Left ventricle myocardium superior (tissue), 1 donor: ENCODE measurements around the gene DUSP23. TPM values are rescaled to one million over a fixed set of nuclear protein-coding genes. Genes with fewer than 3 reads are reported as not detected.

Experiments
- ATAC-seq: fragments of 200-7000 bp; cut with Tn5 transposase; one replicate; pipeline ENCODE4 v1.9.1; 2020; ENCODE audit warnings: mild to moderate bottlenecking, moderate library complexity
- DNase-seq: peaks from one replicate; pipeline ENCODE4 v3.0.0-alpha.2; 2020
- intact Hi-C: fragments of 100-400 bp; cut with micrococcal nuclease; formaldehyde crosslinking; loops from one replicate; pipeline ENCODE4 v1.11.0; 2022
- total RNA-seq: library from RNA; stranded (reverse); fragmentation: NEBNext Ultra II Directional; extraction: Animal tissue kit (Norgen Biotek cat#: 25700); gene quantifications from one replicate; pipeline ENCODE4 v1.2.1, GENCODE V29; 2021
- donor health status: DM: no; HTN: yes; CAD: no; lungs with severe emphysema.

DUSP23 gene
- total RNA-seq, 1 donor from 2014 or later, result 18.7 TPM

GRCh38 chr1:159779403-159779851, 1.3 kb upstream of the DUSP23 start:
- intact Hi-C loops, result no loop called here
- ATAC-seq (no peak), DNase-seq (no peak)

- no peak for ATAC-seq
- intact Hi-C loops, result no loop called here
- DNase-seq, result no peak
Measured at GRCh38 chr1:159781992-159782391, 1.2 kb downstream of the DUSP23 start.

DNA sequence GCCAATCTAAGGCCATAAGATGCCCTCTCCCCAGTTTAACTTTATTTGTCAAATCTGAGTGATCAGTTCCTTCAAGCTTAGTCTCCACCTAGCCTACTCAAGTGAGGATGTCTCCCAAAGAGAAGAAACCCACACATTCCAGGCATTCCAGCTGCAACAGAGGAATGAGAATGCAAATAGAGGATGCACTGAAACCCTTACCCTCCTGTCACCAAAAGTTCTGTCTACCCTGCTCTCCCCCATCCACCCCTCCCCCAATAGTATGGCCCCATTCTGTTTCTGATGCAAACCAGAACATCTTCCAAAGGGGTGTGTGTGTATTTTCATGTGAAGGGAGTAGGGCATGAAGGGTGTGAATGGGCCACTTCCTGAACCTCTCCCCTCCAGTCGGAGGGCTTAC, 3.0 kb downstream of the DUSP23 start:
- DNase-seq (no peak), ATAC-seq (no peak)
- intact Hi-C loops, result no loop called here

DNA sequence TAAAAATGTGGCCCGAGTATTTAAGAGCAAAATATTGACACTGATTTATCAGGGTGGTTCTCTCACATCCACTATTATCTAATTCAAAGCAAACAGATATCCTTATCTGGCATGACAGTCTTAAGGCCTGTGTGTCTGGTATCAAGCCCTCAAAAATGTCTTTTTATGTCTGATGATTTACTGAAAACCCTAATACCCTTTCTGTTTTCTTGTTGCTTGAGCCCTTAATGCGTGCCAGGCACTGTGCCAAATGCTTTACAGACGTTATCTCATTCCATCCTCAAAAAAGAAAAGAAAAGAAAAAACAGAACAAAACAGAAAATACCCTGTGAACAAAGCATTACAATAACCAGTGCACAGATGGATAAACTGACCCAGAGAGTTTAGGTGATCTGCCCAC, 5.7 kb downstream of the DUSP23 start:
- ATAC-seq (no peak), DNase-seq (no peak)
- intact Hi-C loops, result no loop called here

DNA sequence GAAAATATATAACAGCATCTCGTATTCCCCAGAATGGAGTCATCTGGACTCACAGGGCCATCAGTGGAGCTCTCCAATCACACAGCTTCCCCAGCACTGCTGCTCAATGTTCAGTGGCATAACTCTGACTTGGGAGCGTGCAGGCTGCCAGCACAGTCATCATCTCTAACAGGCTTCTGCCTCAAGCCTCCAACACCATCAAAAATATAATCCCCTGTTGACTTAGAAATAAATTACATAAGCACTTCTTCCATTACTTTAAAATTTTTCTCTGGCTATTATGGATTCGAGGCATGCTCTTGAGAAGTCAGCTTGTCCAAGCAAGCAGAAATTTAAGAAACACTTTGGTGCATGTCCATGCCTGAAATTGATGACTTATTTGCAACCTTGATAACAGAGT, 6.2 kb downstream of the DUSP23 start:
- intact Hi-C loops, result no loop called here
- DNase-seq, result no peak
- no peak for ATAC-seq

GRCh38 chr1:159790237-159790917, 9.6 kb downstream of the DUSP23 start:
- DNase-seq (no peak), ATAC-seq (no peak)
- intact Hi-C loops, result no loop called here

DNA sequence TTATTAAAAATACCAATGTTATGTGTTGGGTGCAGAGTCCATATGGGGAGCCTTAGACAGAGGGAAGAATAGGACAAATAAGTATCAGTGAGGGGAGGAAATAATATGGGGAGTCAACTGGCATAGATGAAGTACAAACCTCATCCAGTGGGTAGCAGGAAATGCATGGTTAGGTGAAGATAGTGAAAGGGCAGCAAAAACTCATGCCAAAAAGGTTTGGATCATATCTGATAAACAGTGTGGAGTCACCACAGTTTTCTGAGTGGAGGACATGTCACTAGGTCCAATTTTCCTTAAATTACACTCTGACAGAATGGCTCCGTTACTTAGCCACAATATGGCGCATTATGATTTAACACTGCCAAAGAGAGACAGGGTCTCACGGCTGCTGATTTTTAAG, 10.3 kb downstream of the DUSP23 start:
- no peak for ATAC-seq
- intact Hi-C loops, result no loop called here

GRCh38 chr1:159791461-159791860, 10.7 kb downstream of the DUSP23 start:
- ATAC-seq (no peak), DNase-seq (no peak)
- intact Hi-C loops, result no loop called here

More for the DNA sequence above, 10.3 kb downstream of the DUSP23 start:
- DNase-seq, result no peak

GRCh38 chr1:159795534-159795933, 14.8 kb downstream of the DUSP23 start:
- DNase-seq (no peak), ATAC-seq (no peak)
- intact Hi-C loops, result loop anchor here (5.0 kb wide), 1 partner anchor 97 kb away; no protein-coding TSS in a partner anchor

DNA sequence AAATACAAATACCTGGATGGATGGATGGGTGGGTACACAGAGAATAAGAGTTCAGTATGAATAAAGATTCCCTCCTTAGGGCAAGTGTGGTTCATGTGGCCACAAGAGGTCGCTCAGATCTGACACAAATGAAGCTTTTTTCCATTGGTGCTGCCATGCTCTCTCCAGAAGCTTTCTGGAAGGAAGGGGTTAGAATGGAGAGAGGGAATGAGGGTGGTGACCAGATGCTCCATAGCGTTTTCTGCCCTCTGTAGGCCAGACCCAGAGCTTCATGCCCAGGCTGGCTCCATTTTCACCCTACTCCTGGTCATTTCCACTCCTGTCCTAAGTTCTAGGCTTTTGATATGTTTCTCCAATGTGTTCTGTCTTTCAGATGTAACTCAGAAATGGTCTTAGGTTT, 18.1 kb downstream of the DUSP23 start:
- intact Hi-C loops, result loop anchor here (5.0 kb wide), 1 partner anchor 93 kb away; no protein-coding TSS in a partner anchor
- peak; percentile 96 for ATAC-seq
- DNase-seq, result peak; percentile 51

GRCh38 chr1:159799446-159799985, 18.8 kb downstream of the DUSP23 start:
- intact Hi-C loops, result loop anchor here (5.0 kb wide), 1 partner anchor 93 kb away; no protein-coding TSS in a partner anchor
- DNase-seq (no peak), ATAC-seq (no peak)

DNA sequence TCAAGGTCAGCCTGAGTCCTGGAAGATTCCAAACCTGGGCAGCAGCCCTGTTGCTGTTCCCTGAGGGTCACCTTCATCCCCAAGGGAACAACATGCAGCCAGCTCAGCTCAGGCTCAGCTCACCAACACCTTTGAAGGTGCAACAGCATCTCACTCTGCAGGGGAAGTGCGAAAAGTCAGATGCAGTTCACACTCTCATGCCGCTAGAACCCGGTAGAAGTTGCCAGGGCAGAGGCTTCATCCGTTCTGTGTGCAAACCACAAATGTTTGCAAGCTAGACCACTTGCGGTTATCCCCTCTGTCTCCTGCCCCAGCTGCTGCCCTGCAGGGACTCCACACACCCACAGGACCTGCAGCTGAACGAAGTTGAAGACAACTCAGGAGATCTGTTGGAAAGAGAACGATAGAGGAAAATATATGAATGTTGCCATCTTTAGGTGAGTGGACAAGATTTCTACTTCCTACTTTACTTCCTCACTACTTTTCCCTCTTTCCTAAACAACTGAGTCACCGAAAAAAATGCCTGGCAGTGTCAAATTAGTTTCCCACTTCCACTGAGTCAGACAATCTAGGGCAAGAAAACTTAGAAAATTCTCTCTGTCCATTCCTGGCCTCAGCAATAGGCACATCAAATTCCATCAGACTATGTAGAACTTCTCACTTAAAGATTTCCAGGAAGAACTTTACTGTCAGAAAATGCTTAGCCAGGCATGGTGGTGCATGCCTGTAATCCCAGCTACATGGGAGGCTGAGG, 19.6 kb downstream of the DUSP23 start:
- ATAC-seq (no peak), DNase-seq (no peak)
- intact Hi-C loops, result no loop called here

DNA sequence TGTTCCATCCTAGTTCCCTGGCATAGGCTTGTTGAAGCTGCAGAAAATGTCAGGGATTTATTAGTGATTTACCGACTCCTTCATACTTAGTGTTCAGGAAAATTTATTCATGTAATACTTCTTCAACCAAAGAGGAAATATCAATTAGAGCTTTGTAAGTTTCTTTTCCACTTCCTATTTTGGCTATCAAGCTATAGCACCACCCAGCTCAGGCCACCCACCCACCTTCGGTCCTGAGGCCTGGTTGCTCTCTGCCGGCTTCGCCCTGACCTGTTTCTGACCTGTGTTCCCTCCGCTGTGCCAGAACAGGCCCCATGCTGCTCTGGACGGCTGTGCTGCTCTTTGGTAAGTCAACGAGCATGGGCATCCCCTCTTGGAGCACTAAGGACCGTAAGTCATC, 21.3 kb downstream of the DUSP23 start, which contains the start of gene FCRL6:
Gene FCRL6 (plus strand): TSS at position 250 of the 400 bp plus-strand sequence. CDS start 65 bp downstream, at position 315.
- ATAC-seq, result no peak
- intact Hi-C loops, result no loop called here

DNA sequence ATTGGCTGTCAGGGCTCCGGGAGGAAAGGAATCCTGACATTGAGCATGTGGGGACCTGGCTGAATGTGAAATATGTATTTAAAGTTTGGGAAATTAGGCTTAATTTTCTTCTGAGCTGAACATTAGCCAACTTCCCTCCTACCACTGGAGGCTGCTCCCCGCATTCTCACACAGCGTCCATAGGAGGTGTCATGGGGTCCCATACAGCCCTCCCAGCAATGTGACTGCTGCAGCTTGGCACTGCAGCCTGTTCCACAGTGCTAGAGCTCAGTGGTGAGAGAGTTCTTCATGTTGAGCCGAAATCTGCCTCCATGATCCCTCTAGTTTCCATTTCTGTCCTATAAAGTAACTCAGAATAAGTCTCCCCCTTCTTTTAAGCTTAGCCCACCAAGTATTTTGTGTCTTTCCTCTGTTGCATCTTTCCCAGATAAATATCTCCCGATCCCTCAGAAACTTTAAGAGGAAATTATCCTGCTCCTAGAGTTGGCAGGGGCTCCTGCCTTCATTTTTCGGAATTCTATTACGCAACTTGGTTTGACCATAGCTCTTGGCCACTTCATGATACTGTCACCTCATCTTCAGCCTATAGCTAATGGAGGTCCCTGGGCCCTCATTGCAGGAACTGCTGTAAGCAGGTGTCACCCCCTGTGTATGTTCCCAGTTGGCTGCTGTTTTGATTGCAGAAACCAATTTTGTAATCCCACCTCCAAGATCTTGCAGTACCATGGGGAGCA, 23.4 kb downstream of the DUSP23 start:
- no peak for ATAC-seq
- no peak for DNase-seq
- intact Hi-C loops, result no loop called here

More for the DNA sequence above, 21.3 kb downstream of the DUSP23 start, which contains the start of gene FCRL6:
- DNase-seq, result no peak

GRCh38 chr1:159804924-159805323, 24.2 kb downstream of the DUSP23 start:
- intact Hi-C loops, result no loop called here

DNA sequence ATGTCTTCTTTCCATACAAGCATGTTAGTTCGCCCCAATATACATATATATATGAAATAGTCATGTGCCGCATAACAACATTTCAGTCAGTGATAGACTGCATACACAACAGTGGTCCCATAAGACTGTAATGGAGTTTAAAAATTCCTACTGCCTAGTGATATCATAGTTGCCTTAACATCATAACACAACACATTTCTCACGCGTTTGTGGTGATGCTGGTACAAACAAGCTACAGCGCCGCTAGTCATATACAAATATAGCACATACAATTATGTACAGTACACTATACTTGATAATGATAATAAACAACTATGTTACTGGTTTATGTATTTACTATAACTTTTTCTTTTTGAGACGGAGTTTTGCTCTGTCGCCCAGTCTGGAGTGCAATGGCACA, 35.2 kb downstream of the DUSP23 start:
- no peak for ATAC-seq
- intact Hi-C loops, result no loop called here
- DNase-seq, result no peak

More at GRCh38 chr1:159804924-159805323, 24.2 kb downstream of the DUSP23 start:
- ATAC-seq, result no peak
- no peak for DNase-seq

- intact Hi-C loops, result no loop called here
- ATAC-seq (no peak), DNase-seq (no peak)
Measured at GRCh38 chr1:159817276-159818041, 36.7 kb downstream of the DUSP23 start.

DNA sequence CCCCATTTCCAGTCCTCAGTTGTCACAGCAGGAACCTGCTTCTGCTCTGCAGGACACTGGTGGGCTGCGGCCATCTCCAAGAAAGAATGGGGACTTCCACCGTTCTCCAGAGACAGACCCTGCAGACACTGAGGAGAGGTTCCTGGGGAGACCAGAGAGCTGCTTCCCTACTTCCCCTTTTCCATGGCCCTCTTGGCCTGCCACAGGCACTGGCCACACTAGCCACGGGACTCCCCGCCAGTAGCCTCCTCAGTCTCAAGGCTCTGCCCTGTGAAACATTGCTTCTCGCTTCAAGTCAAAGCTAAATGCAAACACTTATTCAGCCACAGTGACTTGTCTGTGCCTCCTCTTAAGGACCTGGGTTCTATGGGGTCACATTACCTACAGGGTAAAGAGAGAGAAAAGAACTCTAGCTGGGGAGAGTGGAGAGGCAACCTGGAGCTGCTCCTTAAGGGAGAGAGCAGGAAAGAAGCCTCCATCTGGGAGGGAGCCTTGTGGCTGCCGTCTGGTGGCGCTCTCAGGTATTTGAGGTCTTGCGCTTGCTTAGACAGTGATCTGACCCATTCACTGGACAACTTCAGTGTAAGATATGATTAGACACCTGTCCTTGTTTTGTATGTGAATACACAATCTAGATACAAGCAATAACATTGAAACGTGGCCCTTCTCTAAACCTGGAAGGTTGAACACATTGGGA, 40.6 kb downstream of the DUSP23 start:
- DNase-seq (no peak), ATAC-seq (no peak)
- intact Hi-C loops, result no loop called here
